GM18873 (cell line): ENCODE results near the gene KIF17.

Source experiments
- ATAC-seq: cut with Tn5 transposase; IDR thresholded peaks from one replicate; pipeline ENCODE4 v1.9.1; 2021; ENCODE audit warnings: mild to moderate bottlenecking, moderate library complexity, moderate number of reproducible peaks; ENCODE audit not compliant: unreplicated experiment, low FRiP score

Gene KIF17

GRCh38 chr1:20712215-20712577 lies 5.6 kb downstream of the KIF17 start:
- no peak for ATAC-seq

- no peak for ATAC-seq
These were observed 6.3 kb downstream of the KIF17 start for GRCh38 chr1:20711285-20712214.

GRCh38 chr1:20710469-20711284 lies 7.1 kb downstream of the KIF17 start:
- ATAC-seq: no peak

GRCh38 chr1:20709868-20710267 lies 7.9 kb downstream of the KIF17 start:
- no peak for ATAC-seq

- ATAC-seq: no peak
These were observed 8.9 kb downstream of the KIF17 start for GRCh38 chr1:20708891-20709290.

- ATAC-seq: no peak
These were observed 9.8 kb downstream of the KIF17 start for GRCh38 chr1:20708057-20708456.

- no peak for ATAC-seq
These were observed 11.0 kb downstream of the KIF17 start for GRCh38 chr1:20706841-20707240.

- no peak for ATAC-seq
These were observed 12.5 kb downstream of the KIF17 start for GRCh38 chr1:20705203-20705755.

GRCh38 chr1:20704390-20705202 lies 13.2 kb downstream of the KIF17 start:
- ATAC-seq: no peak

- ATAC-seq: no peak
These were observed 14.6 kb downstream of the KIF17 start for GRCh38 chr1:20703124-20703756.

GRCh38 chr1:20702416-20702815 lies 15.4 kb downstream of the KIF17 start:
- no peak for ATAC-seq

GRCh38 chr1:20701847-20702246 lies 16.0 kb downstream of the KIF17 start:
- ATAC-seq: no peak

- no peak for ATAC-seq
These were observed 16.4 kb downstream of the KIF17 start for GRCh38 chr1:20701446-20701845.

- ATAC-seq: no peak
These were observed 17.1 kb downstream of the KIF17 start for GRCh38 chr1:20700636-20701215.

- no peak for ATAC-seq
These were observed 18.2 kb downstream of the KIF17 start for GRCh38 chr1:20699558-20699957.

GRCh38 chr1:20698195-20698910 lies 19.5 kb downstream of the KIF17 start:
- ATAC-seq: no peak

- no peak for ATAC-seq
These were observed 20.2 kb downstream of the KIF17 start for GRCh38 chr1:20697563-20697962.

- ATAC-seq: no peak
These were observed 21.1 kb downstream of the KIF17 start for GRCh38 chr1:20696397-20697333.
